ENCODE results near the gene HNRNPD. TPM values are rescaled to one million over a fixed set of nuclear protein-coding genes. Genes with fewer than 3 reads are reported as not detected.
A peak's percentile ranks its signal among the peaks of the same experiment; 100 is the strongest.
"Not testable (repeated sequence)": the region's sequence is repeated elsewhere in the genome, so short reads cannot be mapped to it uniquely, and the experiment has no call there.

HNRNPD gene
- total RNA-seq, 2 donors from 2014 or later: 106 to 147 TPM

DNA sequence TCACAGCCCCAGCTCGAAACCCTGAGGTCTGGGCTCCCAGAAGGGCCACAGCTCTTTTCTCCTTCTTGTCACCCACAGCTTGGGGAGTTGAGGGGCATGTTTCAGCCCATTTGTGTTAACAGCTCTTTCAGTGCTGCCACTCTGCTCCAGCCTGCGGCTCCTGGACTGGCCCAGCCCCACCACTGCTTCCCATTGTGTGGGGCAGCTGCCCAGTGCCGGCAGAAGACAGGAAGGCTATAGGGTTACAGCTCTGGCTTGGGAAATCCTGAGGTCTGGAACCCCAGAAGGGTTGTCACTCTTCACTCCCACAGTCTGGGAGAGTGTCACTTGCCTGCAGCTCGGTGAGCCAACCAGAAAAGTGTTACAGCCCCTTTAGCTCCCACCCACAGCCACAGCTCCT, 7.0 kb upstream of the HNRNPD start:
- intact Hi-C loops (cut with DNase I): loop anchor here in 1 of 2 donors (5.0 kb wide), 1 partner anchor 46 kb away; no protein-coding TSS in a partner anchor
- DNase-seq (no peak), ATAC-seq (no peak)

DNA sequence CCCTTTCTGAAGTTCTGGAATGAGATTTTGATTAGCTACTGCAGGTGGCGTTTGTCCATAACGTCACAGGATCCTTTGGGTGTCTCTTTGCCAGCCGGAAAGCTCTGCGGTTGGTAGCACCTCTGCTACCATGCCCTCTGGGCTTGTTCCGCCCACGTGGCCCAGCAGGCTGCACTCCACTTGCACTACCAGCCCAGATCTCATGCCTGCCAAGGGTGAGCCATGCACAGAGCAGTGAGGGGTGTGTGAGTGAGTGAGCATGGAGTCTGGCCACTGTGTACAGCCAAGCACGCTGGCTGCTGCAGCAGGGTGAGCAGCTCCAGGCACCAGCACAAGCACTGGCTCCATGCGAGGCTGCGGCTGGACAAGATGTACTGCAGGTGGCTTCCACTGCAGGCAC, 6.6 kb upstream of the HNRNPD start:
- ATAC-seq (peak; percentile 93 to 95), DNase-seq (peak; percentile 54)
- intact Hi-C loops (cut with DNase I): loop anchor here in 1 of 2 donors (5.0 kb wide), 1 partner anchor 47 kb away; no protein-coding TSS in a partner anchor

- ATAC-seq (no peak), DNase-seq (no peak)
- intact Hi-C loops (cut with DNase I): loop anchor here in 1 of 2 donors (2.0 kb wide), 1 partner anchor 47 kb away; no protein-coding TSS in a partner anchor
Measured at GRCh38 chr4:82376109-82376508, 2.3 kb upstream of the HNRNPD start.

DNA sequence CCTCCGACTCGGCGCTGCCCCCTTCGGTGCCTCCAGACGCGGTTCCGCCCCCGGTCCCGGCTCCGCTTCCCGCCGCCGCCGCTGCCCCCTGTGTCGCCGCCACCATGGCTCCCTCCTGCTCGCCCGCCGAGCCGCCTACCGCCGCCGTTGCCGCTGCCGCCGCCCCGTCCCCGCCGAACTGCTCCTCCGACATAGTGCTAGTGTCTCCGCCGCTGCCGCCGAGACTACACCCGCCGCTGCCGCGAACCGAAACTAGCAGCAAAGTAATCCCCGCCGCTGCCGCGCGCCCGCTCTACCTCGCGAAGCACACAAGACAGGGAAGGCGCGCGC, 340 bp downstream of the HNRNPD start:
- DNase-seq (no peak), ATAC-seq (peak; percentile 8 to 17)
- intact Hi-C loops (cut with DNase I): no loop called here

DNA sequence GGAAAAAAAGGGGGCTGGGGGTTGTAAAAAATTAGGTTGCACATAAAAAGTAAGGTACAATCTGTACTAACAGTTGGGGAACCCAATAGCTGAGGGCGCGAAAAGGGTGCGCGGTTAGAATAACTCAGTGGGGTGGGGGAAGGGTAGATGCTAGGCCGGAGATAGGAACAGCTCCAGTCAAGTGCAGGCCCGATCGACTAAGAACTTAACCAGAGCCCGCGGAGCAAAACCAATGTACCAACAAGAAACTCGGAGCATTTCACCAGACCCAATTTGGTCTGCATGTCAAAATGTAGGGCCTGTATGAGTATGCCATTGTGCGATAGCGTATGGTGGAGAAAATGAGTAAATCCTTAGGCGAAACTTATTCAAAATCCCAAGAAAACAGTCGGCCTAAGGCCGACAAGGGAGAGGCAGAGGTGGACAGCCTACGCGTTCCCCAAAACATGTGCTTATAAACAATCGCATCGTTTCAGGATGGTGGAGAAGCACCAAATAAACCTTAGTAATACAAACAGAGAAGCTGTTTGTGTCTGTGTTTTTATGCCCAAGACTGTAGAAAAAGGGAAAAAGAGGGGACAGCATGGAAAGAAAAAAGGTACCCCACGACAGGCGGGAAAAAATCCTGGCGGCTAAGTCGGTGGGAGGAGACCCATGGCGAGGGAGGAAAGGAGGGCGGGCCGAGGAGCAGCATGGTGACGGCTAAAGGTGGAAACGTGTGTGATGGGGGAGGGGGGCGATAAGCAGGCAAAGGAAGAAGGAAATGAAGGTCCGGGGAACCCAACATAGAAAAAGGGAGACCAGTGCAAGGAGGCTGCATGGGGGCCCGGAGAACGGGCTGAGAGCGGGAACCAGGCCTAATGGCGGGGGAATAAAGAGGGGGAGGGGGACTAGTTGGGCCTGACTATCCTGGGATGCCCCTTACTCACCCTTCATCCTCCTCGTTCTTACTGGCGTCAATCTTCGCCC, 990 bp downstream of the HNRNPD start:
- intact Hi-C loops (cut with DNase I): no loop called here
- peak; percentile 86 for DNase-seq
- ATAC-seq: peak; percentile 57 to 71

DNA sequence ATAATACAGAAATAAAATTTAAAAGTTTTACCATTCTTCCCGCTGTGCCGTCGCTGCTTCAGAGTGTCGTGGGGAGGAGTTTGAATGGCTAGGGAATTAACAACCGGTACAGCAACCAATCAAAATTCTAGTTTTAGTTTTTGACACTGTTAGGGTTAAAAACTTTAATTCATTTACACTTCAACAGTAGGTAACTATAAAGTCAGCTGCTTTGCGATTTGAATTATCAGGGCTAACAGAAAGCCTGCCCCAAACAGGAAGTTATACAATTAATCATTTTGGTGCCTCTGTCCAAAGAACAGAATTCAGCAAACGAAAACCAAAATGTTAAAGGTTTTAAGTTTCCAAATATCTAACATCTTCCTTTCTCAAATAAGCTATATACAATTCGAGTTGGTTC, 2.3 kb downstream of the HNRNPD start:
- intact Hi-C loops (cut with DNase I): no loop called here
- no peak for ATAC-seq
- DNase-seq: no peak

DNA sequence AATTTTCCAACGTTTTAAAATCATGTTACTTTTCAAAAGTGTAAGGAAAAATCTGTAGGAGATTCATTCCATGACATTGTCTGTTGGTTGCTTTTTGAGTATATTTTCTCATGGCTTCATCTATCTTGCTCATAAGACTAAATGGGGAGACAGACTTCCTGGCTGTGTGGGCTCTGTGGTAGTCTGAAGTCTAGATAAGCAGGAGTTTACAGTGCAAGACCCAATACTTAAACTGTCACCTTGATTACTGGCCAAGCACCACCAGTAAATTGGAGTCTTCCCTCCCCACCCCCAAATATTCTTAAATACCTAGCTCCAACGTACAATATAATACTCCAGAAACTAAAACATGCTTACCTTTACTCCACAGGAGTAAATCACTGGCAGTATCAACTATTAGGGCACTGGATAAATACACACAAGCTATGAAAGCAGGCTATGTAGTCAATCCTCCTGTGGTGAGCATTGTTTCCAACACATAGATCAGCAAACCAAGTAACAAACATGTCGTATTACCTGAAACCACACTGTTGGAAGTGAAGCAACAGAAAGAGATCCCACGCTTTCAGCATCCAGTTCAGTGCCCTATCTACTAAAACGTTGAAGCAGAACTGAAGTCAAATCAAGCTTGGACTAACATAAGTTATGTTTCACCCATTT, 6.2 kb downstream of the HNRNPD start:
- intact Hi-C loops (cut with DNase I): no loop called here
- no peak for DNase-seq
- ATAC-seq: no peak

GRCh38 chr4:82366431-82366830, 7.4 kb downstream of the HNRNPD start:
- ATAC-seq; intact Hi-C loops (cut with DNase I); DNase-seq: not testable (repeated sequence)

DNA sequence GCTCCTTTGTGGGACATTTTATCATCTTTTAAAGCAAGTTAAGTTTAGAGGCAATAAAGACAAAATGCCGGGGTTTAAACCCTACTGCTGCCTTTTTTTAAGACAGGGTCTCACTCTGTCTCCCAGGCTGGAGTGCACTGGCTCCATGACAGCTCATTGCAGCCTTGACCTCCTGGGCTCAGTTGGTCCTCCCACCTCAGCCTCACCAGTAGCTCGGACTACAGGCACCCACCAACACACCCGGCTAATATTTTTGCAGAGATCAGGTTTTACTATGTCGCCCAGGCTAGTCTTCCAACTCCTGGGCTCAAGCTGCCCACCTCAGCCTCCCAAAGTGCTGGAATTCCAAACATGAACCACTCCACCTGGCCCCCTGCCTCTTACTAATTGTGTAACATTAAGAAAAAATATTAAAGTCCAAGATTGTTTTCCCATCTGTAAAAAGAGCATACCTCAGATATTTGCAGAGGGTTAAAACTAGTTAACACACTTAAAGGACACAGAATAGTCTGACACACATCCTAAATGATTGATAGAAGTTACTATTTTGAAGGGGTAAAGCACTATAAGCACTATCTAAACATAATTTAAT, 9.8 kb downstream of the HNRNPD start:
- ATAC-seq (no peak), DNase-seq (no peak)
- intact Hi-C loops (cut with DNase I): no loop called here

DNA sequence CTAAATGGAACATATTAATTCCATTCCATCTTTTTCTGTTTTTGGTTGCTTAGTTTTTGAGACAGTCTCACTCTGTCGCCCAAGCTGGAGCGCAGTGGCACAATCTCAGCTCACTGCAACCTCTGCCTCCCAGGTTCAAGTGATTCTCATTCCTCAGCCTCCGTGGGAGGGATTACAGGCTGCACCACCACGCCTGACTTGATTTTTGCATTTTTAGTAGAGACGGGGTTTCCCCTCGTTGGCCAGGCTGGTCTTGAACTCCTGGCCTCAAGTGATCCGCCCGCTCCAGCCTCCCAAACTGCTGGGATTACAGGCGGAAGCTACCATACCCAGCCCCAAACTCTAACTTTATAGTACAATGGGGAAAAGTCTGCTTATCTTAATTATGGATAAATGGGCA, 11.2 kb downstream of the HNRNPD start:
- no peak for DNase-seq
- ATAC-seq: no peak
- intact Hi-C loops (cut with DNase I): no loop called here

- ATAC-seq: peak; percentile 58 to 67
- intact Hi-C loops (cut with DNase I): no loop called here
Measured at GRCh38 chr4:82360298-82361177, 13.3 kb downstream of the HNRNPD start.

GRCh38 chr4:82358847-82359246, 14.9 kb downstream of the HNRNPD start:
- ATAC-seq (no peak), DNase-seq (no peak)
- intact Hi-C loops (cut with DNase I): no loop called here

More at GRCh38 chr4:82360298-82361177, 13.3 kb downstream of the HNRNPD start:
- DNase-seq: no peak

- no peak for ATAC-seq
- DNase-seq: no peak
- intact Hi-C loops (cut with DNase I): no loop called here
Measured at GRCh38 chr4:82357640-82358039, 16.2 kb downstream of the HNRNPD start.

DNA sequence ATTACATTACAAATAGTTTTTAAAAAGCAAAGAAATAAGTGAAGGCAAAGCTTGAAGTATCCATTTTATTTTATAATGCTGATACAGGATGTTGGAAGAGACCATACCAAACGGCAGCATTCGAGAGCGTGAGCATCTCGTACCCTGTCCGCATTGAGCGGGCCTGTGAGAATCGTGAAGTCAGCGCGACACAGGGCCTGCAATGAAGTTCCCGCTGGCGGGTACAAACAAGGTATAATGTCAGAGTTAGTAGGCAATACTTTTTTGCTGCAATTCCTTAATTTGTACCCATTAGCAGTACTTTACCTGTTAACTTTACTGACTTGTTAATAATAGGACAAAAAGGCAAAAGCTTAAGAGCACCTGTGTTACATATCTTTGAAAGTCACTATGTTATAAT, 19.0 kb downstream of the HNRNPD start:
- intact Hi-C loops (cut with DNase I): no loop called here
- DNase-seq: no peak
- ATAC-seq: no peak

GRCh38 chr4:82352825-82353366, 20.9 kb downstream of the HNRNPD start:
- intact Hi-C loops (cut with DNase I): no loop called here
- DNase-seq (no peak), ATAC-seq (no peak)

DNA sequence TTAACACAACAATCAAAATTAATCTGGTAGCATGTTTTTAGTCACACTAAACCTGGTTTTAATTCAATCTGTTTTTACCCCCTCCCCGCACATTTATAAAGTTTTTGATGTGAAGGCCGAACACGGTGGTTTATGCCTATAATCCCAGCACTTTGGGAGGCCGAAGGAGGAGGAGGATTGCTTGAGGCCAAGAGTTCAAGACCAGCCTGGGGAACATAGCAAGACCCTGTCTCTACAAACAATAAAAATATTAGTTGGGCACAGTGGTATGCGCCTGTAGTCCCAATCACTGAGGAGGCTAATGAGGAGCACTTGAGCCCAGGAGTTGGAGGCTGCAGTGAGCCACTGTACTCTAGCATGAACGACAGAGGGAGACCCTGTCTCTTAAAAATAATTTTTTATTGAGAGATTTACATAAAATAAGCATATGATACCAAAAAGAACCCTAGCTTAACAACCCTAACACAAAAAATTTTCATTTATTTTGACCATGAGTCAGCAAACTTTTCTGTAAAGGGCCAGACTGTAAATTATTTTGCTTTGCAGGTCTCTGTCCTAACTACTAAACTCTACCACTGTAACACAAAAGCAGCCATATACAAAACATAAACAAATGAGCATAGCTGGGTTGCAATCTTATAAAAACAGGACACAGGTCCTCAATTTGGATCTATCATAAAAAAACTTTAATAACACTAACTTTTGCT, 21.5 kb downstream of the HNRNPD start:
- DNase-seq: no peak
- intact Hi-C loops (cut with DNase I): no loop called here
- ATAC-seq: no peak

DNA sequence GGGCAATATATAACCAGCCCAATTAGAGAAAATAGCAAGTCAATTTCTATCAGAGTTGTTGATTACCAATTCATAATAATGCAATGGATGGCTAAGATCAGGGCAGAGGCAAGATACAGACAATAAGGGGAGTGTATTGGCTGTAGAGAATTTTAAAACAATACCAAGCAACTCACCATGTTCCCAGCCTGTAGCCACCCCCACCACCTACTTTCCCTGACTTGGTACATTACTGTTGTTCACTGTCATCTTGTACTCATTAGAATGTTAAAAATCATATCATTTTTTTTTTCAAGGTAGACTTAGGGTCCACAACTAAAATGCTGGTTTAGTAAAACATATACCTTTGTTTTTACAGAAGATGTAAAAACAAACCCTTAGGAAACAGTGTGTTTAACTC, 27.7 kb downstream of the HNRNPD start:
- no peak for ATAC-seq
- no peak for DNase-seq
- intact Hi-C loops (cut with DNase I): no loop called here

- no peak for ATAC-seq
- intact Hi-C loops (cut with DNase I): no loop called here
- DNase-seq: no peak
Measured at GRCh38 chr4:82335043-82335442, 38.7 kb downstream of the HNRNPD start.
